IPS-15b (cell line): Measurements from ENCODE around the gene EXOC1L.

ENCODE experiments used
- H3K27me3 ChIP-seq: one replicate; pipeline ENCODE4 v1.6.1; 2013; ENCODE audit warnings: low read length; ENCODE audit not compliant: control insufficient read depth, insufficient read depth
- H3K36me3 ChIP-seq: one replicate; pipeline ENCODE4 v1.6.1; 2013; ENCODE audit warnings: low read length; ENCODE audit not compliant: control insufficient read depth, insufficient read depth
- H3K4me1 ChIP-seq: one replicate; pipeline ENCODE4 v1.6.1; 2013; ENCODE audit warnings: mild to moderate bottlenecking, low read length; ENCODE audit not compliant: control insufficient read depth, insufficient read depth
- H3K4me3 ChIP-seq: one replicate; pipeline ENCODE4 v1.5.1; 2013; ENCODE audit warnings: low read depth, low read length
- H3K9ac ChIP-seq: one replicate; pipeline ENCODE4 v1.6.1; 2013; ENCODE audit warnings: low read depth, mild to moderate bottlenecking, low read length
- H3K9me3 ChIP-seq: one replicate; pipeline ENCODE4 v1.6.1; 2013; ENCODE audit warnings: mild to moderate bottlenecking, low read length; ENCODE audit not compliant: control insufficient read depth, insufficient read depth

Gene EXOC1L

DNA sequence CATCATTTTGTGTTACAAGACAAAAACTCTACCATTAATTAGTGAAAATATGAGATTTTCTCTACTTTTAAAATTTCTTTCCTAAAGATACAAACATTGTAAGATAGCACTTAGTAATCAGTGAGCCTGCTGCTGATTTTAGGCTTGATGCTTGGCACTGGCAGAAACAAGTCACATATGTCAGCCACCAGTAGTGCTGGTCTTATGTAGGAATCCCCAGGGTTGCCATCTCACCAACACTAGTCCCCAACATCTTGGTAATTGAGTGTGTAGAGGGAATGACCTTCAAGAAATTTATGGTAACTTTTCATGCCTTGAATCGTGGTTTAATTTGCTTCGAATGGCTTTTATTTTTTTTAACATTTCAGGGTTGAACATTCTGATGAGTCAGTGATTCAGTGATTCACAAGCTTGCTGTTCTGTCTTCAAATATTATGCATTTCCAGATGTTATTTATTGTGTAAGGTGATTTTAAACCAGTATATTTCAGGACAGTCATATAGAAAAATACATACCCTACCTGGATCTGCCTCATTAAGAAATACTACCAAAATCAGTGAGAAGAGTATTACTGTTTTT, 45.7 kb downstream of the EXOC1L start:
- H3K27me3 ChIP-seq = no peaks in the 10 kb centered on the region
- no peak overlapping the region for H3K9ac ChIP-seq
- no peak overlapping the region for H3K4me3 ChIP-seq
- no peaks in the 10 kb centered on the region for H3K4me1 ChIP-seq
- H3K36me3 ChIP-seq = peaks cover 3% of the 10 kb centered on the region
- peaks cover 4% of the 10 kb centered on the region for H3K9me3 ChIP-seq

- Histone ChIP-seq H3K27me3 (no peaks in the 10 kb centered on the region), H3K4me1 (no peaks in the 10 kb centered on the region), H3K4me3 (no peak overlapping the region), H3K36me3 (peaks cover 3% of the 10 kb centered on the region), H3K9ac (no peak overlapping the region), H3K9me3 (peaks cover 4% of the 10 kb centered on the region)
Observed at GRCh38 chr4:55866290-55866907, 46.8 kb downstream of the EXOC1L start.

DNA sequence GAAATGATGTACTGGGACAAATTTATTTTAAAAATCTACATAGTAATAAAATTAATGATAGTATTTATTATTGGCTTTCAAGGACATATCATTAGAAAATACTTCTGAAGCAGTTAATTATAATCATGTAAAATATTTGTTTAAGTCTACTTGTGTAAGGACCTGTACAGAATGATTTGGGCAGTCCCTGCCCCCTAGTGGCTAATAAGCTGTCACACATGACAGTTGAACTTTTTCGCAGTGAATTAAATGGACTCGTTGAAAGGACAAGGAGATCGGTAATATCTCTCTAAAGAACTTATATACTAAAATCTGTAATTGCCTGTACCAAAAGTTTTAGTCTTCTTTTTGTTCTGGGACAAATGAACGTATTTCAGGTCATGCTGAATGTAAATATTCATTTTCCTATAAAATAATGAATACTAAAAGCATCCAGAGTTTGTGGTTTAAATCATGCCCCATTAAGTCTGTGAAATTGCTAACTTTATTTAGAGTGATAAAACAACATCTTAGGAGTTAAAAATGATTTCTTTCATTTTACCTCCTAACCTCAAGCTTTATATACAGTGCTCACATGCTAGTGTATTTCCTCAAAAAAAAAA, 47.5 kb downstream of the EXOC1L start:
- H3K4me1 ChIP-seq = no peaks in the 10 kb centered on the region
- no peak overlapping the region for H3K9ac ChIP-seq
- H3K9me3 ChIP-seq = peaks cover 4% of the 10 kb centered on the region
- H3K27me3 ChIP-seq = no peaks in the 10 kb centered on the region
- peaks cover 3% of the 10 kb centered on the region for H3K36me3 ChIP-seq
- H3K4me3 ChIP-seq = no peak overlapping the region

GRCh38 chr4:55868581-55869090, 49.0 kb downstream of the EXOC1L start:
- Histone ChIP-seq H3K9ac (no peak overlapping the region), H3K27me3 (no peaks in the 10 kb centered on the region), H3K4me1 (no peaks in the 10 kb centered on the region), H3K4me3 (no peak overlapping the region), H3K9me3 (peaks cover 4% of the 10 kb centered on the region), H3K36me3 (peaks cover 3% of the 10 kb centered on the region)

DNA sequence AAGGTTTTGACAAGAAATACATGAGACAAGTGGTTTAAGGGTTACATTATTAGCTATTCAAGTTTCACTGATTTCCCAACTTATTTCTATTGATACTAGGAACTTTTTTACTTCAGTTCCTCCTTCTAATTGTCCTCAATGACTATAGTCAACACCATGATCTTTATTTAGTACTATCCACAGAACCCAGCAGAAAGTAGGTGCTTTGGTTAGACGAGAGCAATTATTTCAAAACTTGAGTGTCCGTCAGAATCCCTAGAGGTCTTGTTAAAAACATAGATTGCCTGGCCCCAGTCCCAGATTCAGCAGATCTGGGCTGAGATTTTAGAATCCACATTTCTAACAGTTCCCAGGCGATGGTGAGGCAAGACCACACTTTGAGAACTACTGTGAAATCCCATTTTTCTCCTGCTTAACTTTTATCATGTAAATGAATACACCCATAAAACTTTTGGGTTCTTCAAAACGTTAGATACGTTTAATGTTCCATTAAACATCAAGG, 51.8 kb downstream of the EXOC1L start:
- Histone ChIP-seq H3K4me3 (no peak overlapping the region), H3K4me1 (no peaks in the 10 kb centered on the region), H3K9me3 (peaks cover 4% of the 10 kb centered on the region), H3K9ac (no peak overlapping the region), H3K36me3 (peaks cover 3% of the 10 kb centered on the region), H3K27me3 (no peaks in the 10 kb centered on the region)

GRCh38 chr4:55874831-55875230, 55.2 kb downstream of the EXOC1L start:
- no peaks in the 10 kb centered on the region for H3K27me3 ChIP-seq
- no peaks in the 10 kb centered on the region for H3K36me3 ChIP-seq

GRCh38 chr4:55876387-55876786, 56.8 kb downstream of the EXOC1L start:
- H3K4me1 ChIP-seq = no peaks in the 10 kb centered on the region
- H3K27me3 ChIP-seq = no peaks in the 10 kb centered on the region
- H3K4me3 ChIP-seq = no peak overlapping the region
- no peak overlapping the region for H3K9ac ChIP-seq
- no peaks in the 10 kb centered on the region for H3K9me3 ChIP-seq
- no peaks in the 10 kb centered on the region for H3K36me3 ChIP-seq

More at GRCh38 chr4:55874831-55875230, 55.2 kb downstream of the EXOC1L start:
- no peak overlapping the region for H3K4me3 ChIP-seq
- H3K9ac ChIP-seq = no peak overlapping the region
- no peaks in the 10 kb centered on the region for H3K4me1 ChIP-seq
- H3K9me3 ChIP-seq = no peaks in the 10 kb centered on the region

- no peak overlapping the region for H3K9ac ChIP-seq
- no peaks in the 10 kb centered on the region for H3K9me3 ChIP-seq
- no peaks in the 10 kb centered on the region for H3K4me1 ChIP-seq
- H3K36me3 ChIP-seq = no peaks in the 10 kb centered on the region
- no peak overlapping the region for H3K4me3 ChIP-seq
- no peaks in the 10 kb centered on the region for H3K27me3 ChIP-seq
Observed at GRCh38 chr4:55879224-55879623, 59.6 kb downstream of the EXOC1L start.

GRCh38 chr4:55880652-55881280, 61.2 kb downstream of the EXOC1L start:
- H3K9me3 ChIP-seq = no peaks in the 10 kb centered on the region
- no peak overlapping the region for H3K9ac ChIP-seq
- H3K4me1 ChIP-seq = no peaks in the 10 kb centered on the region
- H3K36me3 ChIP-seq = no peaks in the 10 kb centered on the region
- H3K4me3 ChIP-seq = no peak overlapping the region
- no peaks in the 10 kb centered on the region for H3K27me3 ChIP-seq

DNA sequence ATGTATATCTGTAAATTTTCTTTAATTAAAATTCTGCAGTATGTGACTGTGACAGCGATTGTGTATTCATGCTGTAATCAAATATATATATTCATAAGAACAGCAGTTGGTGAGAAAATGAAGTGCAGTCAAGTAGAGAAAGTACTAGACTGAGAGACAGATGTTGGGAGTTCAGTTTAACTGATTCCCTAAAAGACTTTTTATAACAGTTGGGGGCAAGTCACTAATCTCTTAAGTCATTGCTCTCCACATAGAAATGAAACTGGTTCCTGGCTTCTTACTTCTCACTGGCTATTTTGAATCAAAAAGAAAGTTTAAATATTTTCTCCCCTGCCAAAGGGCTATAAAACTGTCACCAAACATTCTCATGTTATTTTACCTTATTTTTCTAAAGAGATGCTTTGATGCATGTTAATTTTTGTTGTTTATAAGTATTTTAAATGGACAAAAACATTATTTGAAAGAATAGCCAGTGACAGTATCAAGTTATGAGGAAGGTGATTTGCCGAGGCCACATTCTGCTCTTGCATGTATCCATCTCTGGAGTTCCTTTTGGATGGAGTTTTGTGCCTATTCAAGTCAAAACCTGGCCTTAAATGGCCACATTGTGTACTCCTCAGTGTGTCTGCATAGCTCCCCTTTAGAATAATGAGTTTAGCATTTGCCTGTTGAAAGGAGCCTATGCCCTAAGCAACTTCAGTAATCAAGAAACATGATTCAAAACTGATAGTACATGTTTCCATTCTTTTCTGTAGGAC, 64.7 kb downstream of the EXOC1L start:
- no peaks in the 10 kb centered on the region for H3K9me3 ChIP-seq
- no peak overlapping the region for H3K9ac ChIP-seq
- no peaks in the 10 kb centered on the region for H3K4me1 ChIP-seq
- H3K36me3 ChIP-seq = no peaks in the 10 kb centered on the region
- no peak overlapping the region for H3K4me3 ChIP-seq
- H3K27me3 ChIP-seq = no peaks in the 10 kb centered on the region

GRCh38 chr4:55884851-55885219, 65.2 kb downstream of the EXOC1L start:
- H3K4me1 ChIP-seq = no peaks in the 10 kb centered on the region
- no peaks in the 10 kb centered on the region for H3K36me3 ChIP-seq
- H3K4me3 ChIP-seq = no peak overlapping the region
- no peak overlapping the region for H3K9ac ChIP-seq
- no peaks in the 10 kb centered on the region for H3K9me3 ChIP-seq
- H3K27me3 ChIP-seq = no peaks in the 10 kb centered on the region
